GM10248 (cell line): ENCODE data around the gene HRH4.

Experiments
- CTCF ChIA-PET: fragments of 300-600 bp; sonication (Branson Sonifier 250); formaldehyde crosslinking; extraction: SDS; loops from one replicate; lab custom pipeline; 2021; ENCODE audit warnings: antibody characterized with exemption; lab: Yijun Ruan, JAX
- POLR2A ChIA-PET: fragments of 350-650 bp; sonication (Branson Sonifier 250); formaldehyde crosslinking; extraction: SDS; loops from one replicate; lab custom pipeline; 2020; ENCODE audit warnings: antibody characterized with exemption; lab: Yijun Ruan, JAX
- DNase-seq: peaks from one replicate; pipeline ENCODE4 v3.0.0; 2012; ENCODE audit errors: extremely low spot score
- CTCF ChIP-seq: IDR thresholded peaks from 2 replicates; pipeline ENCODE4 v1.5.1; 2012; ENCODE audit warnings: mild to moderate bottlenecking, low read depth; ENCODE audit errors: extremely low read depth, missing control alignments, control extremely low read depth

The HRH4 gene

GRCh38 chr18:24426073-24426397 is 34.4 kb upstream of the HRH4 start:
- no peak for TF ChIP-seq CTCF
- no peak for DNase-seq
- CTCF ChIA-PET, result interaction anchor here (1.3 kb wide), 1 partner anchor 18 kb away, joined by 4 read pairs; no protein-coding TSS in a partner anchor
- POLR2A ChIA-PET, result no interaction called here

- no peak for TF ChIP-seq CTCF
- POLR2A ChIA-PET, result no interaction called here
- CTCF ChIA-PET, result interaction anchor here (1.2 to 1.3 kb wide), 2 partner anchors 17 to 62 kb away, joined by 4 read pairs; no protein-coding TSS in a partner anchor
- peak; percentile 68 for DNase-seq
Observed at GRCh38 chr18:24426398-24427294, 33.8 kb upstream of the HRH4 start, which contains the start of gene IMPACT. Gene IMPACT, plus strand, starts transcription at chr18:24426670. Its CDS starts 87 bp downstream, at chr18:24426757.

- ChIA-PET POLR2A (no interaction called here), CTCF (interaction anchor here (1.2 kb wide), 1 partner anchor 61 kb away, joined by 4 read pairs; no protein-coding TSS in a partner anchor)
- DNase-seq, result no peak
- no peak for TF ChIP-seq CTCF
Observed at GRCh38 chr18:24427484-24427883, 33.0 kb upstream of the HRH4 start.

- CTCF ChIA-PET, result interaction anchor here (1.3 kb wide), 1 partner anchor 12 kb away, joined by 6 read pairs; no protein-coding TSS in a partner anchor
- DNase-seq, result no peak
- TF ChIP-seq CTCF, result no peak
- POLR2A ChIA-PET, result no interaction called here
Observed at GRCh38 chr18:24428709-24429108, 31.7 kb upstream of the HRH4 start.

- ChIA-PET POLR2A (no interaction called here), CTCF (interaction anchor here (1.3 kb wide), 1 partner anchor 13 kb away, joined by 6 read pairs; no protein-coding TSS in a partner anchor)
- TF ChIP-seq CTCF, result no peak
- DNase-seq, result no peak
Observed at GRCh38 chr18:24429188-24429587, 31.2 kb upstream of the HRH4 start.

GRCh38 chr18:24432618-24433017 is 27.8 kb upstream of the HRH4 start:
- ChIA-PET CTCF (interaction anchor here (1.3 kb wide), 1 partner anchor 10 kb away, joined by 4 read pairs; no protein-coding TSS in a partner anchor), POLR2A (no interaction called here)
- TF ChIP-seq CTCF, result no peak

More at GRCh38 chr18:24432618-24433017, 27.8 kb upstream of the HRH4 start:
- DNase-seq, result no peak
